HT-29 (cell line): Measurements from ENCODE around the gene NLK. TPM values are rescaled to one million over a fixed set of nuclear protein-coding genes. Genes with fewer than 3 reads are reported as not detected.

Experiments used
- DNase-seq: peaks from one replicate; pipeline ENCODE4 v3.0.0-alpha.2; 2015; ENCODE audit warnings: low spot score
- total RNA-seq: library from RNA; depleted of rRNA; stranded (reverse); fragments of >200 nt; shearing (Covaris generic); gene quantifications from 2 replicates; pipeline ENCODE4 v1.2.3, GENCODE V29; 2014

NLK gene
- total RNA-seq, 1 experiment from 2014 or later = 17.7 TPM

- no peak for DNase-seq
Observed at GRCh38 chr17:28112181-28112580, 69.7 kb downstream of the NLK start.

- DNase-seq = no peak
Observed at GRCh38 chr17:28112606-28113005, 70.1 kb downstream of the NLK start.

- no peak for DNase-seq
Observed at GRCh38 chr17:28113269-28113668, 70.8 kb downstream of the NLK start.

- DNase-seq = no peak
Observed at GRCh38 chr17:28115046-28115445, 72.6 kb downstream of the NLK start.

GRCh38 chr17:28117304-28117703 lies 74.8 kb downstream of the NLK start:
- no peak for DNase-seq

GRCh38 chr17:28118362-28118761 lies 75.9 kb downstream of the NLK start:
- DNase-seq = no peak

- no peak for DNase-seq
Observed at GRCh38 chr17:28119046-28119445, 76.6 kb downstream of the NLK start.

GRCh38 chr17:28119560-28119959 lies 77.1 kb downstream of the NLK start:
- DNase-seq = no peak

- no peak for DNase-seq
Observed at GRCh38 chr17:28120766-28121165, 78.3 kb downstream of the NLK start.

- DNase-seq = peak; percentile 46
Observed at GRCh38 chr17:28124962-28125361, 82.5 kb downstream of the NLK start.

GRCh38 chr17:28125526-28126378 lies 83.3 kb downstream of the NLK start:
- DNase-seq = peak; percentile 39

GRCh38 chr17:28127196-28127595 lies 84.7 kb downstream of the NLK start:
- no peak for DNase-seq

GRCh38 chr17:28128779-28129178 lies 86.3 kb downstream of the NLK start:
- DNase-seq = no peak

- no peak for DNase-seq
Observed at GRCh38 chr17:28130472-28130871, 88.0 kb downstream of the NLK start.

GRCh38 chr17:28131599-28131998 lies 89.1 kb downstream of the NLK start:
- DNase-seq = no peak

GRCh38 chr17:28133562-28133970 lies 91.1 kb downstream of the NLK start:
- DNase-seq = no peak

- DNase-seq = peak; percentile 13
Observed at GRCh38 chr17:28136923-28137322, 94.4 kb downstream of the NLK start.

- DNase-seq = no peak
Observed at GRCh38 chr17:28139822-28140221, 97.3 kb downstream of the NLK start.

GRCh38 chr17:28141313-28141712 lies 98.8 kb downstream of the NLK start:
- DNase-seq = no peak

- no peak for DNase-seq
Observed at GRCh38 chr17:28141773-28142172, 99.3 kb downstream of the NLK start.

- DNase-seq = no peak
Observed at GRCh38 chr17:28142305-28142704, 99.8 kb downstream of the NLK start.

- no peak for DNase-seq
Observed at GRCh38 chr17:28144019-28144418, 101.5 kb downstream of the NLK start.

- no peak for DNase-seq
Observed at GRCh38 chr17:28145348-28145747, 102.9 kb downstream of the NLK start.

- no peak for DNase-seq
Observed at GRCh38 chr17:28147017-28147416, 104.5 kb downstream of the NLK start.
